Stomach (tissue), 4 donors: ENCODE measurements around the gene LGALS1.

ENCODE experiments used
- EP300 ChIP-seq: sonication (generic); formaldehyde crosslinking; IDR thresholded peaks from one replicate; pipeline ENCODE4 v1.6.1; 2017; ENCODE audit warnings: antibody characterized with exemption
- POLR2AphosphoS5 ChIP-seq, 3 donors: sonication (generic); formaldehyde crosslinking; IDR thresholded peaks; one replicate each; pipeline ENCODE4 v1.6.1; 2016; ENCODE audit warnings: antibody characterized with exemption in 3 of 3

GRCh38 chr22:37632174-37633088 lies 43.0 kb upstream of the LGALS1 start:
- no peak for TF ChIP-seq EP300
- TF ChIP-seq POLR2AphosphoS5 (IDR thresholded peaks at IDR 0.05) = no peak
